Myocyte (in vitro differentiated cells): ENCODE results near the gene HYKK. TPM values are rescaled to one million over a fixed set of nuclear protein-coding genes. Genes with fewer than 3 reads are reported as not detected.
"Not testable (repeated sequence)": the region's sequence is repeated elsewhere in the genome, so short reads cannot be mapped to it uniquely, and the experiment has no call there.

Experiments
- DNase-seq: peaks from one replicate; pipeline ENCODE4 v3.0.0-alpha.2; 2012; ENCODE audit warnings: low read depth
- polyA plus RNA-seq: library from polyadenylated mRNA; unstranded; fragments of >200 nt; gene quantifications from one replicate; pipeline ENCODE4 v1.2.1, GENCODE V29; 2012; ENCODE audit warnings: missing spikeins
- total RNA-seq: library from RNA; depleted of rRNA; stranded (reverse); fragments of >200 nt; gene quantifications from 2 replicates; pipeline ENCODE4 v1.2.3, GENCODE V29; 2014

HYKK gene
- 3.7 and 4.9 TPM in 2 replicates for total RNA-seq
- polyA plus RNA-seq = 3.1 TPM

GRCh38 chr15:78506971-78507830 lies at the start of gene HYKK:
TSS of gene HYKK (plus strand) at chr15:78507577. CDS start at chr15:78513089, 5,512 bp downstream.
- DNase-seq = peak; percentile 97

GRCh38 chr15:78460737-78461136 lies 46.6 kb upstream of the HYKK start:
- no peak for DNase-seq

DNA sequence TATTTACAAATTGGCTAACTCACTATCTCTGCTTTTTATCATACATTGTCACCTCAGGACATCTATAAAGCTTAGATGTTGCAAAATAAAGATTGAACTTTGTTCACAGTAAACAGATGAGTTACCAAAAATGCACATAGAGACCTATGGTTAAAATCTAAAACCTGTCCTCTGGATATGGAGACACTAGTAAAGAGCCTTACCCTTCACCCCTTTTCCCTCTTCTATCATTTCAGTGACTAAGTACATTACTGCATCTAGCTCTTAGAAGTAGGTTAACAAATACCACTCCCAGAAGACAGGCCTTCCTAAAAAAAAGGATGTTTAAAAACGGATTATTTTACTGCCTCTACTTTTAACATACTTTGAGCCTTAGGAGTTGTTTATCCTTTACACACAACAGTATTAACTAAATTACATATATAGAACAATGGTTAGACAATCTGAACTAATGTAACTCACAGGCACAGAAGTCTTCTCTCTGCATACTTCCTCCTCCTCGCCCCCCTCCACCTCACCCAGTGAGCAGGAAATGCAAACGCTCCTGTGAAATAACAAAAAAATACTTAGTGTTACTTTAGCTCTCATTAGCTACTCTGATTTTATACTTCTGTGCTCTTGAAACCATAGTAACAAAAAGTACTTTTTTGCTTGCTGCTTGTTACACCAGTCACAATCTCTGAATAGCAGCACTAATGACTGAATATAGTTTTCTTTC lies 46.0 kb upstream of the HYKK start:
- DNase-seq = no peak

DNA sequence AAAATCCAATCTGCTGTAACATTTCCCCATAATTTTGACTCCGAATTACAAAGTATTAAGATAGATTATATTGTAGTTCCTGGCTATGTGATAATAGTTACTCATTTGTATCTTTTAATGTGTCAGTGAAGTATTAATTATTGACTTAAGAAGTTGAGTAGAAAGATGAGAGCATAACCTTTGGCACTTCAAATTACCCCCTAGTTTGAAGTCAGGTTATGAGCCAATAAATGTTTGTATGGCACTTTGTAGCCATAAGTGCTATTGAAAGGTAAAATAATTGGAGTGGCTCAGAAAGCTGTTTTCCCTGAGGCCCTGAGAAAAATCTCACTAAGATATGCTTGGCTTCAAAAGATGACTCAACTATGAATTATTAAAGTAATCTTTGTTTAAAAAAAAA lies 38.3 kb upstream of the HYKK start:
- DNase-seq = no peak

- no peak for DNase-seq
Measured at GRCh38 chr15:78477295-78477694, 30.1 kb upstream of the HYKK start.

GRCh38 chr15:78479650-78480049 lies 27.7 kb upstream of the HYKK start:
- no peak for DNase-seq

DNA sequence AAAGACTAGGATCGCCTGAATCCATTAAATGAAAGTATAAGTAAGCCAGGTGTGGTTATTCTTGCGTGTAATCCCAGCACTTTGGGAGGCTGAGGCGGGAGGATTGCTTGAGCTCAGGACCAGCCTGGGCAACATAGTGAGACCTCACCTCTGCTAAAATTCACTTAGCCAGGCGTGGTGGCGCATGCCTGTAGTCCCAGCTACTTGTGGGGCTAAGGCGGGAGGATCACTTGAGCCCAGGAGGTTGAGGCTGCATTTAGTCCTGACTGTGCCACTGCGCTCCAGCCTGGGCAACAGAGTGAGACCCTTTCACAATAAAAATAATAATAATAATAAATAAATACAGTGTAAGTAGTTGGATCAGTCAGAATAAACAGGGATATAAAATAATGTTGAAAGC lies 25.5 kb upstream of the HYKK start:
- DNase-seq = no peak

DNA sequence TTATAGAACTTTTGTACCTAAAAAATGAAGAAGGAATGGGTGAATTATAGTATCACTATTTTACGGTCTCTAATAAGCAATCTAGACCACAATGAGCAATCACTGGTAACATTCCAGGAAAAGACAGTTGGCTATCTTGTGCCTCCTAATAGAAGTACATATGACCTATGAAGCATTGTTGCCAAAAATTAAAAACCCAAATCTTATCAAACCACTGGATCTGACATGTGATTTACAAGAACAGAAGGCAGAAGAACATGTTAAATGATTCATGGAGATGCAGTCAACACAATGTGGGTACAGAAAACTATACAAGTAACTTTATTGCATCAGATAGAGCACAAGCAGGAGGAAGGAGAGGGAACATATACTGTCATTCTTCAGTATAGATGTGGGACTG lies 14.5 kb upstream of the HYKK start:
- DNase-seq = peak; percentile 55

GRCh38 chr15:78501857-78502256 lies 5.5 kb upstream of the HYKK start:
- no peak for DNase-seq

DNA sequence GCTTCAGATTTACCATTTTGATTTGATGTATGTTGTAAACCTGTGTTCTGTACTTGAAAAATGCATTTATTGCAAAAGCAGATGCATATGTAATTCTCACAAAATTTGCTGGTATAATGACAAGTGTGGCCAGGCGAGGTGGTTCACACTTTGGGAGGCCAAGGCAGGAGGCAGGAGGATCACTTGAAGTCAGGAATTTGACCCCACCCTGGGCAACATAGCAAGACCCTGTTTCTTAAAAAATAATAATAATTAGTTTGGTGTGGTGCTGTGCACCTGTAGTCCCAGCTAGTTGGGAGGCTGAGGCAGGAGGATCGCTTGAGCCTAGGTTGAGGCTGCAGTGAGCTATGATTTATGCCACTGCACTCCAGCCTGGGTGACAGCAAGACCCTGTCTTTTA lies 4.7 kb upstream of the HYKK start:
- no peak for DNase-seq

GRCh38 chr15:78507831-78508160 lies 419 bp downstream of the HYKK start:
- DNase-seq = no peak

DNA sequence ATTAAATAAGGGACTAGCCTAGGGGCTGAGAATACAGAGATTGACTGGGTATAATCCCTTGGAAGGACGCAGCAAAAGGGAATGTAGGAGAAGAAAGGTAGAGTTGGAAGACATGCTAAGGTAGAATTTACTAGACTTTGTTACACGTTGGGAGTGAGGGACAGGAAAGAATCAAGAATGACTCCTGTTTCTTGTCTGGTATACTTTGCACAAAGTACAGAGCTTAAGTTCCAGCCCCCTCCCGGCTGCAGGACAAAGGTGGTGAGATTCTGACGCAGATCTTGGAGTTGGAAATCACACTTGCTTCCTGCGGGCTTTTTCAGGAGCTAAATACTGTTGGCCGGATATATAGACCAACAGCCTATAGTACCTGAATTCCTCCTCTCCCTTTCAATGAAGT lies 895 bp downstream of the HYKK start:
- no peak for DNase-seq

GRCh38 chr15:78509726-78510312 lies 2.4 kb downstream of the HYKK start:
- peak; percentile 37 for DNase-seq

- not testable (repeated sequence) for DNase-seq
Measured at GRCh38 chr15:78520035-78520434, 12.7 kb downstream of the HYKK start.

GRCh38 chr15:78524230-78524629 lies 16.9 kb downstream of the HYKK start:
- DNase-seq = no peak

GRCh38 chr15:78527325-78527724 lies 19.9 kb downstream of the HYKK start:
- DNase-seq = no peak

- DNase-seq = no peak
Measured at GRCh38 chr15:78533331-78533730, 26.0 kb downstream of the HYKK start.

DNA sequence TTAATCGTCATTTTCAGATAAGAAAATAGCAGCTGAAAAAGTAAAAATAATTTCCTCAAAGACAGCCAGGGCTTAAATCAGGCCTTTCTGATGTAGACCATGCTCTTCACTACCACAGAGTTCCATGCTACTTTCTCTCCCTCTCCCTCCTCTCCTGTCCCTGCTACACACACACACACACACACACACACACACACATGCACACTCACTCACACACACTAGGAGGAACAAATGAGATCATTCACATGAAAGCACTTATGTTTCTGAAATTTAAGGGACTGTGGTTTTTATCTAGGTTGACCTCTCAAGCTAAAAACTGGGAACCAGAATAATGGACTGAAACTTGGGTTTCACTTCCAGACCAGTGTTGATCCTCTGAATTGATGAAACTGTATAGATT lies 28.8 kb downstream of the HYKK start:
- DNase-seq = peak; percentile 11

DNA sequence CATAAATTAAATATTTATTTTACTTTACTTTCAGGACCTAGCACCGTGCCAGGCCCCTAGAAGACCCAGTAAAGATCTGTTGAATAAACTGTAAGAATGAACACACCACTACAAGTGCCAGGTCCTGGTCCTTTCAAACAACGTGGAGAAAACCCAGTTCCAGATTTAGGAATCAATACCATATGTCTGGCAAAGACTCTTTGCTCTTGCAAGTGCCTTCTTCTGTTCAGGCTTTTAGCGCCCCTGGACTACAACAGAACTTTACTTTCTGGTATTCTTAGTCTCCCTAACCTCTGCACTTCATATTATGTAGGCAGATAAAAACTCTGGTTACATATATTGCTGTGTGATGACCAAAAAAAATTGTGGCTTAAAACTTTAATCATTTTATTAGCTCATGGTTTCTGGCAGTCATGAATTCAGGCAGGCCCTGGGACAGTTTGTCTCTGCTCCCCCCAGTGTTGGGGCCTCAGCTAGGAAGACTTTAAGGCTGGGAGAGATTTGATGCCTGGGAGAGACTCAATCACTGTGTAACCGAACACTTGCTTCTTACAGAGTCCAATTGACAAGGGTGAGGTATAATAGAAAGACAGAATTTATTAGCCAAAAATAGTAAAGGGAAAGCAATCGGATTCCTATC lies 30.0 kb downstream of the HYKK start:
- no peak for DNase-seq

GRCh38 chr15:78538358-78538757 lies 31.0 kb downstream of the HYKK start:
- no peak for DNase-seq

DNA sequence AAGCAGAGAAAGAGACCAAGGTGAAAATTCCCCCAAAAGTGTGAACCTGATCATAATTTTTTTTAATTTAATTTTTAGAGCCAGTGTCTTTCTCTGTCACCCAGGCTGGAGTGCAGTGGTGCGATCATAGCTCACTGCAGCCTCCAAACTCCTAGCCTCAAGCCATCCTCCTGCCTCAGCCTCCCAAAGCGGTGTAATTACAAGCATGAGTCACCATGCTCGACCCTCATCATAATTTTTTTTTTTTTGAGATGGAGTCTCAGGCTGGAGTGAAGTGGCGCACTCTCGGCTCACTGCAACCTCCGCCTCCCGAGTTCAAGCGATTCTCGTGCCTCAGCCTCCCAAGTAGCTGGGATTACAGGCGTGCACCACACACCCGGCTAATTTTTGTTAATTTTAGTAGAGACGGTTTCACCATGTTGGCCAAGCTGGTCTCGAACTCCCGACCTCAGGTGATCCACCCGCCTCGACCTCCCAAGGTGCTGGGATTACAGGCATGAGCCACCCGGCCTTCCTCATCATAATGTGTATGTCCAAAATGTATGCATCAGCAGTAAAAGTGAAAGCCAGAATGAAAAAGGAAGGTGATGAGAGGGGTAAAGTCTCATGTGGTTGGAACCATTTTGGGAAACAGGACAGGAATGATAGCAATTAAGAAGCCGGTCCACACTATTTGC lies 32.2 kb downstream of the HYKK start:
- DNase-seq = not testable (repeated sequence)
